PC-3 (cell line): ENCODE data around the gene TM9SF3.

ENCODE experiments used
- EZH2 ChIP-seq: fragments of 300-600 bp; sonication (generic); IDR thresholded peaks from one replicate; pipeline ENCODE4 v1.6.1; 2017; ENCODE audit warnings: antibody characterized with exemption, mild to moderate bottlenecking, low read length; ENCODE audit not compliant: unreplicated experiment
- TF ChIP-seq, protein P1 (sequence below): fragments of 300-600 bp; sonication (generic); conservative IDR thresholded peaks from 2 replicates; pipeline ENCODE4 v1.5.1; 2017; ENCODE audit warnings: antibody characterized with exemption, low read depth, mild to moderate bottlenecking, low read length

DNA sequence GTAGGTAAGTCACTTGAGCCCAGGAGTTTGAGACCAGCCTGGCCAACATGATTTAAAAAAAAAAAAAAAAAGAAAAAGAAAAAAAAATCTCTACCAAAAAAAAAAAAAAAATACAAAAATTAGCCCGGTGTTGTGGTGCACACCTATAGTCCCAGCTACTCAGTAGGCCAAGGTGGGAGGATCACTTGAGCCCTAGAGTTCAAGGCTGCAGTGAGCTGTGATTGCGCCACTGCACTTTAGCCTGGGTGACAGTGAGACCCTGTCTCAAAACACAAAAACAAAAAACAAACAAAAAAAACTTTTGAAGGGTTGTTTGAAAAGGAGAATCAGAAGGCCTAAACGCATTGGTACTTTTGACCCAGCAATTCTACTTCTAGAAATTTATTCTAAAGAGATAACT is 86.8 kb downstream of the TM9SF3 start:
- TF ChIP-seq, protein P1, sequence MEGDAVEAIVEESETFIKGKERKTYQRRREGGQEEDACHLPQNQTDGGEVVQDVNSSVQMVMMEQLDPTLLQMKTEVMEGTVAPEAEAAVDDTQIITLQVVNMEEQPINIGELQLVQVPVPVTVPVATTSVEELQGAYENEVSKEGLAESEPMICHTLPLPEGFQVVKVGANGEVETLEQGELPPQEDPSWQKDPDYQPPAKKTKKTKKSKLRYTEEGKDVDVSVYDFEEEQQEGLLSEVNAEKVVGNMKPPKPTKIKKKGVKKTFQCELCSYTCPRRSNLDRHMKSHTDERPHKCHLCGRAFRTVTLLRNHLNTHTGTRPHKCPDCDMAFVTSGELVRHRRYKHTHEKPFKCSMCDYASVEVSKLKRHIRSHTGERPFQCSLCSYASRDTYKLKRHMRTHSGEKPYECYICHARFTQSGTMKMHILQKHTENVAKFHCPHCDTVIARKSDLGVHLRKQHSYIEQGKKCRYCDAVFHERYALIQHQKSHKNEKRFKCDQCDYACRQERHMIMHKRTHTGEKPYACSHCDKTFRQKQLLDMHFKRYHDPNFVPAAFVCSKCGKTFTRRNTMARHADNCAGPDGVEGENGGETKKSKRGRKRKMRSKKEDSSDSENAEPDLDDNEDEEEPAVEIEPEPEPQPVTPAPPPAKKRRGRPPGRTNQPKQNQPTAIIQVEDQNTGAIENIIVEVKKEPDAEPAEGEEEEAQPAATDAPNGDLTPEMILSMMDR = no peak
- TF ChIP-seq EZH2 = no peak
